Liver (tissue), 9 donors: ENCODE results near the gene ZNF778. TPM values are rescaled to one million over a fixed set of nuclear protein-coding genes. Genes with fewer than 3 reads are reported as not detected.

Source experiments
- DNase-seq: peaks from one replicate; pipeline ENCODE4 v3.0.0-alpha.2; 2017; ENCODE audit warnings: low spot score
- H3K27ac ChIP-seq, 2 donors: one replicate each; pipeline ENCODE4 v1.7.0; 2013; ENCODE audit warnings: inconsistent platforms in 2 of 2, low read length in 2 of 2, control low read depth in 1 of 2, low read depth in 1 of 2, mild to moderate bottlenecking in 1 of 2
- H3K27me3 ChIP-seq, 4 donors: one replicate each; pipeline versions ENCODE4 v1.6.1 to v1.7.0; 2013; ENCODE audit warnings: low read length in 3 of 4, inconsistent platforms in 1 of 4, mild to moderate bottlenecking in 1 of 4, moderate library complexity in 1 of 4; ENCODE audit not compliant: control insufficient read depth in 4 of 4, insufficient read depth in 4 of 4
- H3K36me3 ChIP-seq, 4 donors: one replicate each; pipeline versions ENCODE4 v1.6.1 to v1.7.0; 2013; ENCODE audit warnings: low read length in 3 of 4, mild to moderate bottlenecking in 3 of 4, low read depth in 1 of 4, moderate library complexity in 1 of 4; ENCODE audit not compliant: control insufficient read depth in 4 of 4, insufficient read depth in 3 of 4
- H3K4me1 ChIP-seq, 4 donors: one replicate each; pipeline versions ENCODE4 v1.6.1 to v1.7.0; 2013; ENCODE audit warnings: low read length in 3 of 4, mild to moderate bottlenecking in 3 of 4, moderate library complexity in 1 of 4; ENCODE audit not compliant: control insufficient read depth in 4 of 4, insufficient read depth in 4 of 4
- H3K4me3 ChIP-seq, 3 donors: one replicate each; pipeline versions ENCODE4 v1.6.1 to v1.7.0; 2013; ENCODE audit warnings: low read length in 3 of 3, control low read depth in 1 of 3, low read depth in 1 of 3, mild to moderate bottlenecking in 1 of 3
- H3K9ac ChIP-seq, 2 donors: one replicate each; pipeline ENCODE4 v1.7.0; 2013; ENCODE audit warnings: low read length in 2 of 2, mild to moderate bottlenecking in 2 of 2, moderate library complexity in 2 of 2, control low read depth in 1 of 2, low read depth in 1 of 2
- H3K9me3 ChIP-seq, 4 donors: one replicate each; pipeline versions ENCODE4 v1.6.1 to v1.7.0; 2013; ENCODE audit warnings: low read length in 3 of 4; ENCODE audit not compliant: control insufficient read depth in 4 of 4
- CTCF ChIP-seq: fragments of 150-350 bp; IDR thresholded peaks from 2 replicates; pipeline ENCODE4 v1.5.1; 2017; ENCODE audit warnings: improper control_type of control experiment, low read depth, low read length; ENCODE audit not compliant: missing input control
- EGR1 ChIP-seq, 2 donors: IDR thresholded peaks; 2 replicates each; pipeline ENCODE4 v1.6.1; 2016 to 2018; ENCODE audit warnings: antibody characterized with exemption in 2 of 2, low read depth in 2 of 2
- FOXA1 ChIP-seq: IDR thresholded peaks from 2 replicates; pipeline ENCODE4 v1.6.1; 2016; ENCODE audit warnings: antibody characterized with exemption
- FOXA2 ChIP-seq: IDR thresholded peaks from 2 replicates; pipeline ENCODE4 v1.6.1; 2016; ENCODE audit warnings: antibody characterized with exemption
- GABPA ChIP-seq, 2 donors: IDR thresholded peaks in 1 of 2; conservative IDR thresholded peaks in 1 of 2; 2 replicates each; pipeline ENCODE4 v1.6.1; 2016; ENCODE audit warnings: antibody characterized with exemption in 2 of 2, mild to moderate bottlenecking in 1 of 2, moderate library complexity in 1 of 2
- HNF4A ChIP-seq, 2 donors: conservative IDR thresholded peaks; 2 replicates each; pipeline ENCODE4 v1.6.1; 2016; ENCODE audit warnings: antibody characterized with exemption in 2 of 2, mild to moderate bottlenecking in 2 of 2
- HNF4G ChIP-seq: IDR thresholded peaks from 2 replicates; pipeline ENCODE4 v1.6.1; 2016; ENCODE audit warnings: antibody characterized with exemption
- JUND ChIP-seq, 2 donors: IDR thresholded peaks; 2 replicates each; pipeline ENCODE4 v1.6.1; 2016; ENCODE audit warnings: antibody characterized with exemption in 2 of 2
- MAX ChIP-seq: IDR thresholded peaks from 2 replicates; pipeline ENCODE4 v1.6.1; 2016; ENCODE audit warnings: antibody characterized with exemption
- RAD21 ChIP-seq, 2 donors: IDR thresholded peaks; 2 replicates each; pipeline ENCODE4 v1.6.1; 2016; ENCODE audit warnings: antibody characterized with exemption in 2 of 2, mild to moderate bottlenecking in 2 of 2
- RXRA ChIP-seq, 2 donors: IDR thresholded peaks; 2 replicates each; pipeline ENCODE4 v1.6.1; 2017 to 2018; ENCODE audit warnings: antibody characterized with exemption in 2 of 2, mild to moderate bottlenecking in 1 of 2
- SP1 ChIP-seq: IDR thresholded peaks from 2 replicates; pipeline ENCODE4 v1.6.1; 2018; ENCODE audit warnings: antibody characterized with exemption, mild to moderate bottlenecking
- YY1 ChIP-seq: IDR thresholded peaks from 2 replicates; pipeline ENCODE4 v1.6.1; 2016; ENCODE audit warnings: antibody characterized with exemption, mild to moderate bottlenecking
- ZBTB33 ChIP-seq: IDR thresholded peaks from 2 replicates; pipeline ENCODE4 v1.6.1; 2016; ENCODE audit warnings: antibody characterized with exemption
- WGBS: extraction: QIAGEN DNeasy Blood & Tissue Kit; methylation state at CpG from one replicate; pipeline ENCODE4 v1.1.7; 2013; 5-methylcytosine and 5-hydroxymethylcytosine counted together
- polyA plus RNA-seq, 2 donors: library from polyadenylated mRNA; stranded (reverse) in 1 of 2; unstranded in 1 of 2; fragments of 200-250 nt in 1 of 2; fragments of >200 nt in 1 of 2; fragmentation: Nextera tagmentation in 1 of 2; extraction: Ambion mirVana in 1 of 2; gene quantifications; one replicate each; pipeline versions ENCODE4 v1.2.1 to v1.2.3, GENCODE V29; 2013 to 2015
- total RNA-seq, 2 donors: library from RNA; depleted of rRNA; stranded (reverse); fragments of >200 nt; gene quantifications; one replicate each; pipeline ENCODE4 v1.2.3, GENCODE V29; 2014
- TF ChIP-seq, protein P1 (sequence below): IDR thresholded peaks from 2 replicates; pipeline ENCODE4 v1.6.1; 2016; ENCODE audit warnings: antibody characterized with exemption
- TF ChIP-seq, protein P2 (sequence below): IDR thresholded peaks from 2 replicates; pipeline ENCODE4 v1.6.1; 2016; ENCODE audit warnings: antibody characterized with exemption, mild to moderate bottlenecking
- donor health status: healthy.
- donor health status: healthy.
- donor health status: healthy.
- donor health status: healthy.
- donor health status: healthy.

The ZNF778 gene
- total and polyA plus RNA-seq, 4 donors, result 0.75 to 9.2 (median 4.2) TPM

DNA sequence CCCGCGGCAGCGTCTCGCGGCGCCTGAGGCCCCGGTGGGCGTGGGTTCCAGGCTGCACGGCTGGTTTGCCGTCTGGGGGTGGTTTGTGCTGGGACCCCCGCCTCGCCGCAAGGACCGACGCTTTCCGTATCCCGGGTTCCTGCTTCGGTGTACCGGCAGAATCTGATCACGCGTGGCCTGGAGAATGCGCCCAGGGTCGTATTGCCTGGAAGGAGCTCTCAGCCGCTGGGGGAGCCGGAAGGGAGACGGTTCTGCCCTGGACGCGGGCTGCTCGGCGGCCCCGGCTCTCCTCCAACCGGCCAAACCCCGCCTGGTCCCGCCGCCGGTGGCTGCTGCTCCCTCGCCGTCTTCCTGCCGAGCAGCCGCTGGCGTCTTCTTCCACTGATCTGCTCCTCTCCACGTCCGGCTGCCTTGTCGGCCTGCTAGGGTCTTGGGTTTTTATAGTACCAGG lies 39.8 kb downstream of the ZNF778 start:
- TF ChIP-seq GABPA (IDR thresholded peaks at IDR 0.05 in 1 of 2, conservative IDR thresholded peaks at IDR 0.05 in 1 of 2) (no peak), MAX (no peak), CTCF (no peak), RXRA (IDR thresholded peaks at IDR 0.05) (no peak), YY1 (no peak), JUND (IDR thresholded peaks at IDR 0.05) (no peak), FOXA2 (no peak), FOXA1 (no peak), EGR1 (IDR thresholded peaks at IDR 0.05; ENCODE audit: low read depth in 2 of 2) (no peak), SP1 (no peak), HNF4G (no peak), ZBTB33 (no peak), HNF4A (conservative IDR thresholded peaks at IDR 0.05) (no peak), RAD21 (IDR thresholded peaks at IDR 0.05) (no peak)
- TF ChIP-seq, protein P1, sequence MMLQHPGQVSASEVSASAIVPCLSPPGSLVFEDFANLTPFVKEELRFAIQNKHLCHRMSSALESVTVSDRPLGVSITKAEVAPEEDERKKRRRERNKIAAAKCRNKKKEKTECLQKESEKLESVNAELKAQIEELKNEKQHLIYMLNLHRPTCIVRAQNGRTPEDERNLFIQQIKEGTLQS, result no peak
- TF ChIP-seq, protein P2, sequence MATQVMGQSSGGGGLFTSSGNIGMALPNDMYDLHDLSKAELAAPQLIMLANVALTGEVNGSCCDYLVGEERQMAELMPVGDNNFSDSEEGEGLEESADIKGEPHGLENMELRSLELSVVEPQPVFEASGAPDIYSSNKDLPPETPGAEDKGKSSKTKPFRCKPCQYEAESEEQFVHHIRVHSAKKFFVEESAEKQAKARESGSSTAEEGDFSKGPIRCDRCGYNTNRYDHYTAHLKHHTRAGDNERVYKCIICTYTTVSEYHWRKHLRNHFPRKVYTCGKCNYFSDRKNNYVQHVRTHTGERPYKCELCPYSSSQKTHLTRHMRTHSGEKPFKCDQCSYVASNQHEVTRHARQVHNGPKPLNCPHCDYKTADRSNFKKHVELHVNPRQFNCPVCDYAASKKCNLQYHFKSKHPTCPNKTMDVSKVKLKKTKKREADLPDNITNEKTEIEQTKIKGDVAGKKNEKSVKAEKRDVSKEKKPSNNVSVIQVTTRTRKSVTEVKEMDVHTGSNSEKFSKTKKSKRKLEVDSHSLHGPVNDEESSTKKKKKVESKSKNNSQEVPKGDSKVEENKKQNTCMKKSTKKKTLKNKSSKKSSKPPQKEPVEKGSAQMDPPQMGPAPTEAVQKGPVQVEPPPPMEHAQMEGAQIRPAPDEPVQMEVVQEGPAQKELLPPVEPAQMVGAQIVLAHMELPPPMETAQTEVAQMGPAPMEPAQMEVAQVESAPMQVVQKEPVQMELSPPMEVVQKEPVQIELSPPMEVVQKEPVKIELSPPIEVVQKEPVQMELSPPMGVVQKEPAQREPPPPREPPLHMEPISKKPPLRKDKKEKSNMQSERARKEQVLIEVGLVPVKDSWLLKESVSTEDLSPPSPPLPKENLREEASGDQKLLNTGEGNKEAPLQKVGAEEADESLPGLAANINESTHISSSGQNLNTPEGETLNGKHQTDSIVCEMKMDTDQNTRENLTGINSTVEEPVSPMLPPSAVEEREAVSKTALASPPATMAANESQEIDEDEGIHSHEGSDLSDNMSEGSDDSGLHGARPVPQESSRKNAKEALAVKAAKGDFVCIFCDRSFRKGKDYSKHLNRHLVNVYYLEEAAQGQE, result no peak
- H3K27me3 ChIP-seq, result no peaks in the 10 kb centered on the region
- no peaks in the 10 kb centered on the region for H3K9me3 ChIP-seq
- peak overlapping the region; percentile 68 to 80 for H3K27ac ChIP-seq
- peaks cover 7 to 28% (median 14%) of the 10 kb centered on the region in 4 donors for H3K4me1 ChIP-seq
- peak overlapping the region; percentile 34 to 50 (median 49) for H3K4me3 ChIP-seq
- WGBS, result 5% methylated on average over 44 of the region's 44 CpGs
- no peaks in the 10 kb centered on the region for H3K36me3 ChIP-seq
- DNase-seq, result no peak
- peak overlapping the region in 1 of 2 donors; percentile 65 for H3K9ac ChIP-seq
